ENCODE measurements around the gene CD200R1L.

CD200R1L gene

GRCh38 chr3:112791736-112792135 lies 54.9 kb downstream of the CD200R1L start:
- no peak for TF ChIP-seq CTCF (IDR thresholded peaks at IDR 0.05; ENCODE audit: insufficient read depth, missing control alignments)
- DNase-seq (ENCODE audit: insufficient read length, low spot score) = no peak
- no peak for FAIRE-seq

GRCh38 chr3:112789787-112790186 lies 56.9 kb downstream of the CD200R1L start:
- DNase-seq (ENCODE audit: insufficient read length, low spot score) (no peak), FAIRE-seq (no peak)
- no peak for TF ChIP-seq CTCF (IDR thresholded peaks at IDR 0.05; ENCODE audit: insufficient read depth, missing control alignments)

- no peak for TF ChIP-seq CTCF (IDR thresholded peaks at IDR 0.05; ENCODE audit: insufficient read depth, missing control alignments)
- DNase-seq (ENCODE audit: insufficient read length, low spot score) (no peak), FAIRE-seq (no peak)
These were observed 59.6 kb downstream of the CD200R1L start for GRCh38 chr3:112786881-112787579.

- TF ChIP-seq CTCF (IDR thresholded peaks at IDR 0.05; ENCODE audit: insufficient read depth, missing control alignments) = no peak
- FAIRE-seq = no peak
- no peak for DNase-seq (ENCODE audit: insufficient read length, low spot score)
These were observed 60.6 kb downstream of the CD200R1L start for GRCh38 chr3:112786002-112786590.

- TF ChIP-seq CTCF (IDR thresholded peaks at IDR 0.05; ENCODE audit: insufficient read depth, missing control alignments) = no peak
- FAIRE-seq (no peak), DNase-seq (ENCODE audit: insufficient read length, low spot score) (no peak)
These were observed 61.2 kb downstream of the CD200R1L start for GRCh38 chr3:112785321-112786001.

- no peak for TF ChIP-seq CTCF (IDR thresholded peaks at IDR 0.05; ENCODE audit: insufficient read depth, missing control alignments)
- no peak for FAIRE-seq
- no peak for DNase-seq (ENCODE audit: insufficient read length, low spot score)
These were observed 64.2 kb downstream of the CD200R1L start for GRCh38 chr3:112782491-112782890.

DNA sequence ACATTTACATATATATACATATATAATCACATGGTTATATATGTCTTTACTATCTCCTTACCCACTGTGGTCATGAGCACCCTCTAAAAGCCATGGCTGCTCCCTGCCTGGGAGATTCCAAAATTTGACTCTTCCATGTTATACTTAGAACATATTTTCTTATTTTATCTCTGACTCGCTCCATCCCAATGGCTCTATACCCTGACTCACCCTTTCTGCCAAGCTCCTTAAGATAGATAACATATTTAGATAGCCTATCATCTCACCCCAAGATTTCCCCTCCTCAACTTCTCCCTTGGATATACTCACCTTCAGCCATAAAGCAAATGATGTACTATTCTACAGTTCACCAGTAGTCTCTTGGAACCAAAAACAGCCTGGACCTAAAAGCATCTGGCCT lies 65.1 kb downstream of the CD200R1L start:
- no peak for FAIRE-seq

More for the DNA sequence above, 65.1 kb downstream of the CD200R1L start:
- no peak for TF ChIP-seq CTCF (IDR thresholded peaks at IDR 0.05; ENCODE audit: insufficient read depth, missing control alignments)
- DNase-seq (ENCODE audit: insufficient read length, low spot score) = no peak

Measured in D721Med (cell line).